Bronchial epithelial cell (primary cell): ENCODE data around the gene CD86. TPM values are rescaled to one million over a fixed set of nuclear protein-coding genes. Genes with fewer than 3 reads are reported as not detected.
A peak's percentile ranks its signal among the peaks of the same experiment; 100 is the strongest.

Source experiments
- DNase-seq: peaks from one replicate; pipeline ENCODE4 v3.0.0-alpha.2; 2010; ENCODE audit warnings: low read depth
- FAIRE-seq: peaks from 2 replicates; lab custom pipeline; 2011; peaks lifted over from hg19 to GRCh38; lab: Jason Lieb, UNC
- H3K27me3 ChIP-seq: 2 replicates; pipeline ENCODE4 v1.5.1; 2011; ENCODE audit warnings: low read length; ENCODE audit not compliant: control insufficient read depth, insufficient read depth
- H3K36me3 ChIP-seq: 2 replicates; pipeline ENCODE4 v1.5.1; 2011; ENCODE audit warnings: low read length; ENCODE audit not compliant: control insufficient read depth, insufficient read depth
- H3K4me3 ChIP-seq: 2 replicates; pipeline ENCODE4 v1.5.1; 2011; ENCODE audit warnings: mild to moderate bottlenecking, low read depth, low read length, control low read depth
- total RNA-seq: library from RNA; depleted of rRNA; stranded (reverse); fragments of >200 nt; gene quantifications from 2 replicates; pipeline ENCODE4 v1.2.1, GENCODE V29; 2014
- TF ChIP-seq, protein P1 (sequence below): IDR thresholded peaks from 2 replicates; pipeline ENCODE4 v1.5.1; 2011; ENCODE audit warnings: mild to moderate bottlenecking, moderate library complexity, low read length, control low read depth, inconsistent platforms; ENCODE audit not compliant: insufficient read depth, severe bottlenecking

CD86 gene
- total RNA-seq, 1 donor from 2014 or later: 0.26 TPM

DNA sequence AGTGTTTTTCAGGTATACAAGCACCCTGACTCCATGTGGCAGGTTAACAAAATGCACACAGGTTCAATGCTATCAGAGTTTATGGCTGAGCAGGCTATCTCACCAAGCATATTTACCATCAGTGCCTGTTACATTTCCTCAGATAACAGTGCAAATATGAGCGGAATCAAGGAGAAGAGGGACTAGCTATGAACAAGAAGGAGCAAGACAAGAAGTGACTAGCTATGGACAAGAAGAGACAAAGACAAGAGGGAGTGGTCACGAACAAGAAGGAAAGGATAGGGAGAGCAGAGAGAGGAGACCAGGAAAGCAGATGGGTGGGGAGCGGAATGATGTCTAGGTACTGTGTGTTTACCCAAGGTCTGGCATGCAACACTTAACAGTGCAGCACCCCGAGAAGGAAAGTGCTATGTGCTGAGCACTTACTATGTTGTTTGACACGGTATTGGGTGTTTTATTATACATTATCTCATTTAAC lies 41.7 kb upstream of the CD86 start:
- Histone ChIP-seq H3K27me3 (no peaks in the 10 kb centered on the region), H3K36me3 (no peaks in the 10 kb centered on the region), H3K4me3 (no peak overlapping the region)
- DNase-seq: peak; percentile 95
- peak; percentile 77 for FAIRE-seq
- TF ChIP-seq, protein P1, sequence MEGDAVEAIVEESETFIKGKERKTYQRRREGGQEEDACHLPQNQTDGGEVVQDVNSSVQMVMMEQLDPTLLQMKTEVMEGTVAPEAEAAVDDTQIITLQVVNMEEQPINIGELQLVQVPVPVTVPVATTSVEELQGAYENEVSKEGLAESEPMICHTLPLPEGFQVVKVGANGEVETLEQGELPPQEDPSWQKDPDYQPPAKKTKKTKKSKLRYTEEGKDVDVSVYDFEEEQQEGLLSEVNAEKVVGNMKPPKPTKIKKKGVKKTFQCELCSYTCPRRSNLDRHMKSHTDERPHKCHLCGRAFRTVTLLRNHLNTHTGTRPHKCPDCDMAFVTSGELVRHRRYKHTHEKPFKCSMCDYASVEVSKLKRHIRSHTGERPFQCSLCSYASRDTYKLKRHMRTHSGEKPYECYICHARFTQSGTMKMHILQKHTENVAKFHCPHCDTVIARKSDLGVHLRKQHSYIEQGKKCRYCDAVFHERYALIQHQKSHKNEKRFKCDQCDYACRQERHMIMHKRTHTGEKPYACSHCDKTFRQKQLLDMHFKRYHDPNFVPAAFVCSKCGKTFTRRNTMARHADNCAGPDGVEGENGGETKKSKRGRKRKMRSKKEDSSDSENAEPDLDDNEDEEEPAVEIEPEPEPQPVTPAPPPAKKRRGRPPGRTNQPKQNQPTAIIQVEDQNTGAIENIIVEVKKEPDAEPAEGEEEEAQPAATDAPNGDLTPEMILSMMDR: no peak

DNA sequence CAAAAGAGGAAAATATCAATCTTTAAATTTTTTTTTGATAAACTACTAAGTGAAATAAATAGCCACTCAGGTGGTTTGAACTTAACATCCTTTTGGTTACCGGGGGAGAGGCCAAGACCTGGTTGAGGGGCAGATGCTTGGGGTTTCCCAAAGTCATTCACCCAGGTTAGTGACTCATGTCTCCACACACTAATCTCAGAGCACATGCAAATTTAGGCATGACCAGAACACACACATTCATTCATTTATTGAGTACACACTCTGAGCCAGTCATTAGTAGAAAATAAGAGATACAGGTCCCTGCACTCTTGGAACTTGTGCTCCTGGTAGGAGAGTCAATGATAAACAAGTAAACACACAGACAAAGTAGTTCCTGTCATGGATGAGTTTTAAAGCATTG lies 40.4 kb upstream of the CD86 start:
- DNase-seq: peak; percentile 84
- FAIRE-seq: no peak
- Histone ChIP-seq H3K36me3 (no peaks in the 10 kb centered on the region), H3K4me3 (no peak overlapping the region), H3K27me3 (peaks cover 3% of the 10 kb centered on the region)
- TF ChIP-seq, protein P1: no peak

DNA sequence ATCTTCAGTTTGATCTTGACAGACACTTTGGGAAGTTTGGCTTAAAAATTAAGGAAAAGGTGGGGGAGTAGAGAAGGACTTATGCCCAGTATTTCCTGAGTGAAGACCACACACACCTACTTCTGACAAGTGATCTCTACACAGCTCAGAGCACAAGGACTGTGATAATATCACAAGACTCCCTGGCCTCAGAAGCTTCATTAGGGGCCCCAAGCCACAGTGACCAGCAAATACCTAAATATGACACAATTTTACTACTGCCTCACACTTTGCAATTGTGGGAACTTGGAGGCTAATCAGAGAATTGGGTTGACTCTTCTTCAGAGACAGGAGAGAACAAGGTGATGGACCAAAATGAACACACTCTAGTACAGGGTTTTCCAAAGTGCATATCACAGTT lies 35.7 kb upstream of the CD86 start:
- peak; percentile 66 for FAIRE-seq

DNA sequence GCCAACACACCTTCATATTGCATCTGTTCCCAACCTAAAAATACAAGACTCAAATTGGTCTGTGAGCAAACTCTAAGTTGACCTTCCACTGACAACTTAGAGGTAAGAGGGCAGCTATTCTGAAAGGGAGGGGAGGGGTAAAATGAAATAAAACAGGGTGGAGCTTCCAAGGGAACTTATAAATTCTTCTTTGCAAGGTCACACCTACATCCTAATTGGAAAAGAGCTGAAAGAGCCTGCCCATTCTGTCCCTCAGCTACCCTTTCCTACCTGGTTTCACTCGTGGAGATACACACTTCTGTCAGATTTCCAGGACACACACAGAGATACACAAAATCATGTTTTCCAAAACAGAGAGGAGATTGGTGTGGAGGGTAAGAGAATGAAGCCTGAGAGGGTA lies 34.1 kb upstream of the CD86 start:
- no peak overlapping the region for H3K4me3 ChIP-seq
- no peak for DNase-seq
- FAIRE-seq: no peak
- H3K36me3 ChIP-seq: no peaks in the 10 kb centered on the region
- H3K27me3 ChIP-seq: peaks cover 4% of the 10 kb centered on the region
- TF ChIP-seq, protein P1: no peak

More for the DNA sequence above, 35.7 kb upstream of the CD86 start:
- TF ChIP-seq, protein P1: no peak
- no peak for DNase-seq
- Histone ChIP-seq H3K27me3 (peaks cover 4% of the 10 kb centered on the region), H3K4me3 (no peak overlapping the region), H3K36me3 (no peaks in the 10 kb centered on the region)

DNA sequence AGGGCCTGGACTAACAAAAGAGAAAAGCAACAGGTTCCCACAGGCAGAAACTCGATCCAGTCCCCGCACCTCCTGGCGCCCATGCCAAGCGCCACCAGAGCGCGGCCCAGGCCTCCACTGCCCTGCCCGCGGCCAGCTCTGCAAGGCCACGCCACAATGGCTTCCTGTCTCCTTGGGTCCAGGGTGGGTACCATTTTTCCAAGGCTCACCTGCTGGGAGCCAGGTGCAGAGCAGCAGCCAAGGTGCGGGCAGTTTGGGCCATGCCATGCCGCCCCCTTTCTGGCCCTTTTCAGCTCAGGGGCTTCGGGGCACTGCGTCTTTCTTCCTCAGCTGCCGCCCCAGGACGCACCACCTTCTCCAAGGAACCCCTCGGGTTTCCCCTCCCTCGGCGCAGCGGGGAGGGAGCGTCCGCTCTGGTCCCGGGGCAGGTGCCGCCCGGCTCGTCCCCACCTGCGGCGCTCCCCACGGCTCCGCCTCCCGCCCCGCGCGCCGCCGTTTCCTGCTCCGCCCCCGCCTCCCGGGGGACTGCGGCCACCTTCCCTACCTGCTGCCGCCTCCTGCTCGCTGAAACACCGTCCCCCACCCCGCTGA lies 33.3 kb upstream of the CD86 start, which contains the start of gene ILDR1:
ILDR1 (minus strand) TSS at position 437 of the 591 bp plus-strand sequence; CDS start at position 267, 170 bp downstream.
- FAIRE-seq (no peak), DNase-seq (no peak)
- no peaks in the 10 kb centered on the region for H3K36me3 ChIP-seq
- peaks cover 4% of the 10 kb centered on the region for H3K27me3 ChIP-seq
- peak within 1 kb of the TSS; percentile 44 for H3K4me3 ChIP-seq
- TF ChIP-seq, protein P1: peak; percentile 12

DNA sequence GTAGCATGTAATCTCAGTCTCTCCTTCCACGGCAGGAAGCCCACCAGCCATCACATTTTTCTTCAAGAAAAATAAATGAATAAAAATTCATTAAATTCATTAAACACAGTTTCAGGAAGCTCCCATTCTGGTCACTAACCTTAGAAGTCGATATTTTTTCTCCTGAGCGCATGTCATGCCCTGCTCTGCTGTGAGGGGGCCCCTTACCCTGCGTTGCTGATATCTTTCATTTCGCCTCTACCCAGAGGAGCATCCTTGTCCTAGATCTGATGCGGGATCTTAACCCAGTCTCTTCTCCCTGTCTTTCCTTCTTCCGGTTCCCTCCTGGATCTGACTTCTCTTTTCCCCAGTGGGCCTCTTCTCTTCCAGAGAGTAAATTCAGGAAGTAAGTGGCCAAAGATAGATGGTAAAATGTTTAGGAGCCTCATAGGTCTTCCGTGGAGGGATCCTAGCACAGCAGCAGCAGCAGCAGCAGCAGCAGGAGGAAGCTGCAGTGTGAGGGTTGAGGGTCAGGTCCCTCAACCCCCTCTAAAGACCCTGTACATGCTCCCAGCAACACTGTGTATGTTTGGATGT lies 31.7 kb upstream of the CD86 start:
- TF ChIP-seq, protein P1: no peak
- DNase-seq (no peak), FAIRE-seq (no peak)
- Histone ChIP-seq H3K27me3 (peaks cover 4% of the 10 kb centered on the region), H3K36me3 (no peaks in the 10 kb centered on the region), H3K4me3 (no peak overlapping the region)
